PFSK-1 (cell line): ENCODE results near the gene CEP112.

Experiments
- FOXP2 ChIP-seq: optimal IDR thresholded peaks from 2 replicates; pipeline ENCODE3; 2011; ENCODE audit warnings: borderline replicate concordance, control low read depth, inconsistent platforms; ENCODE audit not compliant: insufficient read depth; ENCODE audit errors: extremely low read length, extremely low read depth
- POLR2AphosphoS5 ChIP-seq: IDR thresholded peaks from 2 replicates; pipeline ENCODE4 v1.6.1; 2012; ENCODE audit warnings: low read depth, mild to moderate bottlenecking, control low read depth, low read length, moderate library complexity
- SIN3A ChIP-seq: IDR thresholded peaks from 2 replicates; pipeline ENCODE4 v1.6.1; 2012; ENCODE audit warnings: mild to moderate bottlenecking, low read length, moderate library complexity, borderline replicate concordance; ENCODE audit not compliant: insufficient read depth
- TAF1 ChIP-seq: IDR thresholded peaks from 2 replicates; pipeline ENCODE4 v1.6.1; 2012; ENCODE audit warnings: low read length, control low read depth, borderline replicate concordance; ENCODE audit not compliant: insufficient read depth
- TF ChIP-seq, protein P1 (sequence below), 2 experiments: IDR thresholded peaks; 2 replicates each; pipeline versions ENCODE4 v1.6.1 to v1.8.0; 2011 to 2012; ENCODE audit warnings: low read depth in 2 of 2, low read length in 2 of 2, control low read depth in 1 of 2, inconsistent platforms in 1 of 2, mild to moderate bottlenecking in 1 of 2, moderate library complexity in 1 of 2; ENCODE audit not compliant: insufficient read depth in 1 of 2

Gene CEP112

GRCh38 chr17:65841089-65841488 lies 350.8 kb downstream of the CEP112 start:
- TF ChIP-seq FOXP2, result no peak
- TF ChIP-seq, protein P1, sequence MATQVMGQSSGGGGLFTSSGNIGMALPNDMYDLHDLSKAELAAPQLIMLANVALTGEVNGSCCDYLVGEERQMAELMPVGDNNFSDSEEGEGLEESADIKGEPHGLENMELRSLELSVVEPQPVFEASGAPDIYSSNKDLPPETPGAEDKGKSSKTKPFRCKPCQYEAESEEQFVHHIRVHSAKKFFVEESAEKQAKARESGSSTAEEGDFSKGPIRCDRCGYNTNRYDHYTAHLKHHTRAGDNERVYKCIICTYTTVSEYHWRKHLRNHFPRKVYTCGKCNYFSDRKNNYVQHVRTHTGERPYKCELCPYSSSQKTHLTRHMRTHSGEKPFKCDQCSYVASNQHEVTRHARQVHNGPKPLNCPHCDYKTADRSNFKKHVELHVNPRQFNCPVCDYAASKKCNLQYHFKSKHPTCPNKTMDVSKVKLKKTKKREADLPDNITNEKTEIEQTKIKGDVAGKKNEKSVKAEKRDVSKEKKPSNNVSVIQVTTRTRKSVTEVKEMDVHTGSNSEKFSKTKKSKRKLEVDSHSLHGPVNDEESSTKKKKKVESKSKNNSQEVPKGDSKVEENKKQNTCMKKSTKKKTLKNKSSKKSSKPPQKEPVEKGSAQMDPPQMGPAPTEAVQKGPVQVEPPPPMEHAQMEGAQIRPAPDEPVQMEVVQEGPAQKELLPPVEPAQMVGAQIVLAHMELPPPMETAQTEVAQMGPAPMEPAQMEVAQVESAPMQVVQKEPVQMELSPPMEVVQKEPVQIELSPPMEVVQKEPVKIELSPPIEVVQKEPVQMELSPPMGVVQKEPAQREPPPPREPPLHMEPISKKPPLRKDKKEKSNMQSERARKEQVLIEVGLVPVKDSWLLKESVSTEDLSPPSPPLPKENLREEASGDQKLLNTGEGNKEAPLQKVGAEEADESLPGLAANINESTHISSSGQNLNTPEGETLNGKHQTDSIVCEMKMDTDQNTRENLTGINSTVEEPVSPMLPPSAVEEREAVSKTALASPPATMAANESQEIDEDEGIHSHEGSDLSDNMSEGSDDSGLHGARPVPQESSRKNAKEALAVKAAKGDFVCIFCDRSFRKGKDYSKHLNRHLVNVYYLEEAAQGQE (IDR thresholded peaks at IDR 0.05; ENCODE audit: insufficient read depth in 1 of 2, low read depth in 2 of 2, low read length in 2 of 2), result no peak
- TF ChIP-seq TAF1, result no peak
- no peak for TF ChIP-seq SIN3A
- no peak for TF ChIP-seq POLR2AphosphoS5

GRCh38 chr17:65833214-65833613 lies 358.7 kb downstream of the CEP112 start:
- TF ChIP-seq, protein P1 (IDR thresholded peaks at IDR 0.05; ENCODE audit: insufficient read depth in 1 of 2, low read depth in 2 of 2, low read length in 2 of 2), result no peak
- TF ChIP-seq SIN3A, result no peak
- TF ChIP-seq POLR2AphosphoS5, result no peak
- TF ChIP-seq FOXP2, result no peak
- no peak for TF ChIP-seq TAF1

DNA sequence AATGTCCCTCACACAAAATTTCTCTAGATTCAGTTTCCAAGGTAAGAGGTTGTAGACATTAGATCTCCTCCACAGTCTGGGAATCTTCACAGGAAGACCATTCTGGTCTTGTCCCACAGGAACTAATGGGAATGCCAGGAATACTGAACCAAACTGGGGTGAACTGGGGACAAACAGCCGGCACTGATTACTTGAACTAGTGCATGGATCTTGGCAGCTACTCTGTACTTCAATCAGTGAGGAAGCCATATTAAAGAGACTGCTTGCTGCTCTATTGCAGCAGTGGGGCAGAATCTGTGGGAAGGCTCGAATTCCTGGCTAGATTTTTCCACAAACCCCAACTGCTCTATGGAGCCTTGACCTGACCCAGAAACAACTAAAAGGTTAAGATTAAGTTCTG lies 361.6 kb downstream of the CEP112 start:
- TF ChIP-seq TAF1 (no peak), FOXP2 (no peak), POLR2AphosphoS5 (no peak), SIN3A (no peak)
- TF ChIP-seq, protein P1 (IDR thresholded peaks at IDR 0.05; ENCODE audit: insufficient read depth in 1 of 2, low read depth in 2 of 2, low read length in 2 of 2), result no peak

- TF ChIP-seq, protein P1 (IDR thresholded peaks at IDR 0.05; ENCODE audit: insufficient read depth in 1 of 2, low read depth in 2 of 2, low read length in 2 of 2), result no peak
- TF ChIP-seq POLR2AphosphoS5 (no peak), TAF1 (no peak), SIN3A (no peak), FOXP2 (no peak)
Measured at GRCh38 chr17:65824901-65825300, 367.0 kb downstream of the CEP112 start.

DNA sequence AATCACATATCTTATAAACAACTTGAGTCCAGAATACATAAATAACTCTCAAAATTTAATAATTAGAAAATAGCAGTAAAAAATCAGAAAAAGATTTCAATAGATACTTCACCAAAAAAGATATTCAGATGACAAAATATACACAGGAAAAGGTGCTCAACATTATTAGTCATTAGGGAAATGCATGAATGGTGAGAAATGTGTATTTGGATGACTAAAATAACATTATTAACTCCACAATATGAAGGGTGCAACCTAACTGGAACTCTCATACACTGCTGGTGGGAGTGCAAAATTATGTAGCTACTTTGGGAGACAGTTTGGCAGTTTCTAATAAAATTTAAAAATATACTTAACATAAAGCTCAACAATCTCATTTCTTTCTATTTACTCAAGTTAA lies 368.2 kb downstream of the CEP112 start:
- TF ChIP-seq FOXP2 (no peak), SIN3A (no peak), TAF1 (no peak), POLR2AphosphoS5 (no peak)
- TF ChIP-seq, protein P1 (IDR thresholded peaks at IDR 0.05; ENCODE audit: insufficient read depth in 1 of 2, low read depth in 2 of 2, low read length in 2 of 2), result no peak
